NCI-H2196 treated with DMSO at 0.1 percent for 48 hours (cell line): ENCODE results near the gene STAB1.
A peak's percentile ranks its signal among the peaks of the same experiment; 100 is the strongest.

Experiments used
- DNase-seq: peaks from one replicate; lab custom pipeline; 2025; ENCODE audit not compliant: unreplicated experiment; lab: John Stamatoyannopoulos, UW

STAB1 gene

GRCh38 chr3:52532838-52533622 is 37.9 kb downstream of the STAB1 start:
- no peak for DNase-seq

GRCh38 chr3:52533623-52534280 is 38.6 kb downstream of the STAB1 start, which contains the start of gene NT5DC2:
Gene NT5DC2 (minus strand): TSS chr3:52533857. CDS start chr3:52533737, 120 bp downstream.
- peak; percentile 7 for DNase-seq

GRCh38 chr3:52534281-52535183 is 39.4 kb downstream of the STAB1 start:
- peak; percentile 4 for DNase-seq

GRCh38 chr3:52535411-52536111 is 40.4 kb downstream of the STAB1 start:
- no peak for DNase-seq

- no peak for DNase-seq
Observed at GRCh38 chr3:52536112-52536368, 40.9 kb downstream of the STAB1 start.

GRCh38 chr3:52536369-52537164 is 41.4 kb downstream of the STAB1 start, which contains the start of gene UQCC5:
Gene UQCC5 (plus strand): TSS chr3:52536605. CDS start chr3:52536756, 151 bp downstream.
- DNase-seq, result peak; percentile 87

- DNase-seq, result no peak
Observed at GRCh38 chr3:52537165-52537620, 42.1 kb downstream of the STAB1 start.

GRCh38 chr3:52537726-52538421 is 42.7 kb downstream of the STAB1 start:
- DNase-seq, result no peak

- no peak for DNase-seq
Observed at GRCh38 chr3:52539010-52539653, 44.0 kb downstream of the STAB1 start.

- DNase-seq, result no peak
Observed at GRCh38 chr3:52541050-52541449, 45.9 kb downstream of the STAB1 start.

- DNase-seq, result no peak
Observed at GRCh38 chr3:52544937-52545336, 49.8 kb downstream of the STAB1 start.

GRCh38 chr3:52546111-52546901 is 51.2 kb downstream of the STAB1 start:
- no peak for DNase-seq

- no peak for DNase-seq
Observed at GRCh38 chr3:52547143-52547542, 52.0 kb downstream of the STAB1 start.

- no peak for DNase-seq
Observed at GRCh38 chr3:52551118-52551517, 56.0 kb downstream of the STAB1 start.

GRCh38 chr3:52552089-52552488 is 57.0 kb downstream of the STAB1 start:
- DNase-seq, result no peak

- no peak for DNase-seq
Observed at GRCh38 chr3:52554026-52554755, 59.1 kb downstream of the STAB1 start.

- DNase-seq, result no peak
Observed at GRCh38 chr3:52555056-52555455, 59.9 kb downstream of the STAB1 start.
